Peyer's patch (tissue), 4 donors: ENCODE results near the gene TCF12. TPM values are rescaled to one million over a fixed set of nuclear protein-coding genes. Genes with fewer than 3 reads are reported as not detected.
"Not testable (repeated sequence)": the region's sequence is repeated elsewhere in the genome, so short reads cannot be mapped to it uniquely, and the experiment has no call there.

Experiments
- DNase-seq, 3 donors: peaks; one replicate each; pipeline ENCODE4 v3.0.0-alpha.2; 2017 to 2019
- H3K27ac ChIP-seq, 4 donors: fragments of 200-600 bp; sonication (generic); one replicate each; pipeline ENCODE4 v1.5.1; 2016 to 2019
- H3K27me3 ChIP-seq, 2 donors: fragments of 200-600 bp; sonication (generic); one replicate each; pipeline ENCODE4 v1.5.1; 2019
- H3K36me3 ChIP-seq, 3 donors: fragments of 200-600 bp; sonication (generic); one replicate each; pipeline ENCODE4 v1.5.1; 2016 to 2019
- H3K4me1 ChIP-seq, 4 donors: fragments of 200-600 bp; sonication (generic); one replicate each; pipeline ENCODE4 v1.5.1; 2016 to 2019
- H3K4me3 ChIP-seq, 4 donors: fragments of 200-600 bp; sonication (generic); 1 replicate in 3 of 4; 2 replicates in 1 of 4; pipeline ENCODE4 v1.5.1; 2016 to 2019; ENCODE audit warnings: mild to moderate bottlenecking in 1 of 4
- H3K9me3 ChIP-seq, 4 donors: fragments of 200-600 bp; sonication (generic); one replicate each; pipeline ENCODE4 v1.5.1; 2016 to 2019; ENCODE audit warnings: mild to moderate bottlenecking in 1 of 4
- POLR2A ChIP-seq, 2 donors: fragments of 450-650 bp; IDR thresholded peaks; one replicate each; pipeline ENCODE4 v1.5.1; 2017; ENCODE audit warnings: antibody characterized with exemption in 2 of 2, mild to moderate bottlenecking in 2 of 2, moderate library complexity in 2 of 2
- total RNA-seq, 4 donors: library from RNA; depleted of rRNA; stranded (reverse); fragments of >200 nt; gene quantifications; one replicate each; pipeline ENCODE4 v1.1.0, GENCODE V29; 2016
- TF ChIP-seq, protein P1 (sequence below), 6 experiments: fragments of 450-650 bp in 4 of 6; fragments of 200-600 bp in 2 of 6; sonication (generic) in 1 of 6; IDR thresholded peaks; one replicate each; pipeline ENCODE4 v1.5.1; 2017 to 2019; ENCODE audit warnings: antibody characterized with exemption in 6 of 6, mild to moderate bottlenecking in 3 of 6, moderate library complexity in 1 of 6

TCF12 gene
- total RNA-seq, 4 donors from 2014 or later = 98.4 to 815 (median 215) TPM

DNA sequence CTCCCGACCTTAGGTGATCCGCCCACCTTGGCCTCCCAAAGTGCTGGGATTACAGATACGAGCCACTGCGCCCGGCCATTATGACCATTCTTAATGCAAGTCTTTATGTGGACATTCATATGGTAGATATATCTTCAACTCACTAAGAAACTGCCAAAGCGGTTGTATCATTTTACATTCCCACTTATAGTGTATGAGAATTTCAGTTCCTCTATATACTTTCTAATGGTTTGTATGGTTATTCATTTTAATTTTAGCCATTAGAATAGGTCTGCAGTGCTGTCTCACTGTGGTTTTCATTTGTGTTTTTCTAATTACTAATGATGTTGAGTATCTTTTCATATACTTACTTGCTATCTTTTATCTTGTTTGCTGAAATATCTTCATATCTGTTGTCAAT, 32.5 kb downstream of the TCF12 start:
- no peaks in the 10 kb centered on the region for H3K36me3 ChIP-seq
- no peaks in the 10 kb centered on the region for H3K9me3 ChIP-seq
- TF ChIP-seq, protein P1, sequence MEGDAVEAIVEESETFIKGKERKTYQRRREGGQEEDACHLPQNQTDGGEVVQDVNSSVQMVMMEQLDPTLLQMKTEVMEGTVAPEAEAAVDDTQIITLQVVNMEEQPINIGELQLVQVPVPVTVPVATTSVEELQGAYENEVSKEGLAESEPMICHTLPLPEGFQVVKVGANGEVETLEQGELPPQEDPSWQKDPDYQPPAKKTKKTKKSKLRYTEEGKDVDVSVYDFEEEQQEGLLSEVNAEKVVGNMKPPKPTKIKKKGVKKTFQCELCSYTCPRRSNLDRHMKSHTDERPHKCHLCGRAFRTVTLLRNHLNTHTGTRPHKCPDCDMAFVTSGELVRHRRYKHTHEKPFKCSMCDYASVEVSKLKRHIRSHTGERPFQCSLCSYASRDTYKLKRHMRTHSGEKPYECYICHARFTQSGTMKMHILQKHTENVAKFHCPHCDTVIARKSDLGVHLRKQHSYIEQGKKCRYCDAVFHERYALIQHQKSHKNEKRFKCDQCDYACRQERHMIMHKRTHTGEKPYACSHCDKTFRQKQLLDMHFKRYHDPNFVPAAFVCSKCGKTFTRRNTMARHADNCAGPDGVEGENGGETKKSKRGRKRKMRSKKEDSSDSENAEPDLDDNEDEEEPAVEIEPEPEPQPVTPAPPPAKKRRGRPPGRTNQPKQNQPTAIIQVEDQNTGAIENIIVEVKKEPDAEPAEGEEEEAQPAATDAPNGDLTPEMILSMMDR (IDR thresholded peaks at IDR 0.05) = no peak
- no peak for TF ChIP-seq POLR2A (IDR thresholded peaks at IDR 0.05)
- H3K4me1 ChIP-seq = no peaks in the 10 kb centered on the region
- no peak overlapping the region for H3K27ac ChIP-seq
- DNase-seq = no peak
- H3K4me3 ChIP-seq = no peak overlapping the region
- H3K27me3 ChIP-seq = no peaks in the 10 kb centered on the region

- Histone ChIP-seq H3K27me3 (no peaks in the 10 kb centered on the region), H3K36me3 (no peaks in the 10 kb centered on the region), H3K27ac (no peak overlapping the region), H3K4me3 (no peak overlapping the region), H3K4me1 (no peaks in the 10 kb centered on the region), H3K9me3 (no peaks in the 10 kb centered on the region)
- DNase-seq = no peak
- no peak for TF ChIP-seq POLR2A (IDR thresholded peaks at IDR 0.05)
- TF ChIP-seq, protein P1 (IDR thresholded peaks at IDR 0.05) = no peak
Observed at GRCh38 chr15:56953790-56954189, 35.3 kb downstream of the TCF12 start.

DNA sequence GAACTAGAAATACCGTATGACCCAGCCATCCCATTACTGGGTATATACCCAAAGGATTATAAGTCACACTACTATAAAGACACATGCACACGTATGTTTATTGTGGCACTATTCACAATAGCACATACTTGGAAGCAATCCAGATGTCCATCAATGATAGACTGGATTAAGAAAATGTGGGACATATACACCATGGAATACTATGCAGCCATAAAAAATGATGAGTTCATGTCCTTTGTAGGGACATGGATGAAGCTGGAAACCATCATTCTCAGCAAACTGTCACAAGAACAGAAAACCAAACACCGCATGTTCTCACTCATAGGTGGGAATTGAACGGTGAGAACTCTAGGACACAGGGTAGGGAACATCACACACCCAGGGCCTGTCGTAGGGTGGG, 36.6 kb downstream of the TCF12 start:
- not testable (repeated sequence) for H3K27me3 ChIP-seq, H3K27ac ChIP-seq, H3K4me1 ChIP-seq, H3K9me3 ChIP-seq, DNase-seq, H3K36me3 ChIP-seq, H3K4me3 ChIP-seq

- Histone ChIP-seq H3K27me3 (no peaks in the 10 kb centered on the region), H3K9me3 (no peaks in the 10 kb centered on the region), H3K4me3 (no peak overlapping the region), H3K36me3 (no peaks in the 10 kb centered on the region), H3K27ac (no peak overlapping the region), H3K4me1 (no peaks in the 10 kb centered on the region)
- no peak for DNase-seq
- TF ChIP-seq, protein P1 (IDR thresholded peaks at IDR 0.05) = no peak
- no peak for TF ChIP-seq POLR2A (IDR thresholded peaks at IDR 0.05)
Observed at GRCh38 chr15:56956538-56956937, 38.1 kb downstream of the TCF12 start.

DNA sequence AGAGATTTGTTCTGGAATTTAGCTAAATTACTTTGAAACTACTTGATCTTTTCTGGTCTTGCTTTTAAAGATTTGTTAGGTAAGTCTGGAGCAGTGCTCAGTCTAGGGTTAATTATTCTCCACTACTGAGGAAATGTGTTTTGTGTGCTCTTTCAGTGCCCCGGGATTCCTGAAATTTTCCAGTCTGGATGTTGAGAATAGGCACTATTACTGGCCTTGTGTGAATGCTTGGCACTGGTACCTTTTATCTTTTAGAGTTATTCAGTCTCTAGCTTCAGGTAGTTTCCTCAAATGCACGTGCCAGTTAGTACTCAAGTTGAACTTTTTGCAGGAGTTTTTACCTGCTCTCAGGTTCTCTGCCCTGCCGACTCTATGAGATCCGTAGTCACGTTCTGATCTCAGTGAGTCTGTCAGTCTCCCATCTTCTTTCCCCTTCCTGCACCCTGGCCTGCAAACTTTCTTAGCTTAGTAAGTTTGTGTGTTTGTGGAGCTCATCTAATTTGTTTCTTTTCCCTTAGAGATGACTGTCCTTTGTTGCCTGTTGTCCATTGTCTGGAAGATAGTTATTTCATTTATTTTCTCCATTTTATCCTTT, 39.5 kb downstream of the TCF12 start:
- no peaks in the 10 kb centered on the region for H3K27me3 ChIP-seq
- TF ChIP-seq, protein P1 (IDR thresholded peaks at IDR 0.05) = no peak
- no peak for TF ChIP-seq POLR2A (IDR thresholded peaks at IDR 0.05)
- H3K36me3 ChIP-seq = no peaks in the 10 kb centered on the region
- no peak overlapping the region for H3K27ac ChIP-seq
- H3K9me3 ChIP-seq = no peaks in the 10 kb centered on the region
- no peak for DNase-seq
- H3K4me1 ChIP-seq = no peaks in the 10 kb centered on the region
- no peak overlapping the region for H3K4me3 ChIP-seq

DNA sequence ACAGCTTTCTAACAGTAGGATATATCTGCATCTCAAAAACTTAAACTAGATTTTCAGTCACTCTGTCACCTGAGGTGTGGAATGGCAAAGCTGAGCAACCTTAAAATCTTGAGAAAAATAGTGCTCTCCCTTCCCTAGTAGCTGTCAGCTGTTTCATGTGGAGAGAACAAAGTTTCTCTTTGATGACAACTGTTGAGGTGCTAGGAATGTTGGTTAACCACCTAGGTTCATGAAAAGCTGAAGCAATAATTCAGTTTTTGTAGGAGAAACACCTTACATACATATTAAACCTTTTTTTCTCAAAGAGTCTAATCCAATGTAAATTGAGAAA, 40.8 kb downstream of the TCF12 start:
- Histone ChIP-seq H3K4me3 (no peak overlapping the region), H3K4me1 (peaks cover 0 to 8% (median 0%) of the 10 kb centered on the region in 4 donors), H3K27ac (no peak overlapping the region), H3K36me3 (no peaks in the 10 kb centered on the region), H3K9me3 (no peaks in the 10 kb centered on the region), H3K27me3 (no peaks in the 10 kb centered on the region)
- TF ChIP-seq, protein P1 (IDR thresholded peaks at IDR 0.05) = no peak
- TF ChIP-seq POLR2A (IDR thresholded peaks at IDR 0.05) = no peak
- DNase-seq = no peak
